ENCODE data around the gene DEF6.
A peak's percentile ranks its signal among the peaks of the same experiment; 100 is the strongest.

Gene DEF6

GRCh38 chr6:35357677-35358076 is 60.1 kb downstream of the DEF6 start:
- Histone ChIP-seq H3K27ac (no peak overlapping the region), H3K4me1 (peaks cover 0 to 45% (median 36%) of the 10 kb centered on the region in 4 donors), H3K27me3 (no peaks in the 10 kb centered on the region), H3K9me3 (no peaks in the 10 kb centered on the region), H3K36me3 (peaks cover 10 to 28% (median 24%) of the 10 kb centered on the region in 3 donors), H3K4me3 (no peak overlapping the region)
- TF ChIP-seq CTCF (IDR thresholded peaks at IDR 0.05) = no peak
- DNase-seq = no peak
- intact Hi-C loops (cut with DNase I; ENCODE audit: low total_unique reads) = loop anchor here (5.0 kb wide), 1 partner anchor 85 kb away; no protein-coding TSS in a partner anchor

- Histone ChIP-seq H3K36me3 (peaks cover 6 to 25% (median 20%) of the 10 kb centered on the region in 3 donors), H3K27me3 (no peaks in the 10 kb centered on the region), H3K4me3 (no peak overlapping the region), H3K9me3 (no peaks in the 10 kb centered on the region), H3K27ac (peak overlapping the region in 1 of 2 donors; percentile 31), H3K4me1 (peaks cover 0 to 45% (median 36%) of the 10 kb centered on the region in 4 donors)
- no peak for TF ChIP-seq CTCF (IDR thresholded peaks at IDR 0.05)
- intact Hi-C loops (cut with DNase I; ENCODE audit: low total_unique reads) = loop anchor here (5.0 kb wide), 1 partner anchor 84 kb away; no protein-coding TSS in a partner anchor
- no peak for DNase-seq
Measured at GRCh38 chr6:35358086-35358485, 60.5 kb downstream of the DEF6 start.

- intact Hi-C loops (cut with DNase I; ENCODE audit: low total_unique reads) = loop anchor here (5.0 kb wide), 1 partner anchor 83 kb away; no protein-coding TSS in a partner anchor
- H3K4me1 ChIP-seq = peaks cover 0 to 45% (median 36%) of the 10 kb centered on the region in 4 donors
Measured at GRCh38 chr6:35359346-35359743, 61.7 kb downstream of the DEF6 start.

GRCh38 chr6:35359744-35360348 is 62.2 kb downstream of the DEF6 start:
- no peaks in the 10 kb centered on the region for H3K27me3 ChIP-seq
- H3K27ac ChIP-seq = peak overlapping the region in 1 of 2 donors; percentile 61
- H3K4me1 ChIP-seq = peaks cover 0 to 45% (median 36%) of the 10 kb centered on the region in 4 donors
- H3K9me3 ChIP-seq = no peaks in the 10 kb centered on the region
- H3K4me3 ChIP-seq = no peak overlapping the region
- peak in 1 of 2 donors; percentile 70 for DNase-seq
- peaks cover 0 to 14% (median 9%) of the 10 kb centered on the region in 3 donors for H3K36me3 ChIP-seq
- TF ChIP-seq CTCF (IDR thresholded peaks at IDR 0.05) = no peak
- intact Hi-C loops (cut with DNase I; ENCODE audit: low total_unique reads) = loop anchor here (5.0 kb wide), 1 partner anchor 82 kb away; no protein-coding TSS in a partner anchor

More at GRCh38 chr6:35359346-35359743, 61.7 kb downstream of the DEF6 start:
- Histone ChIP-seq H3K4me3 (no peak overlapping the region), H3K9me3 (no peaks in the 10 kb centered on the region), H3K27me3 (no peaks in the 10 kb centered on the region), H3K27ac (peak overlapping the region in 1 of 2 donors; percentile 61), H3K36me3 (peaks cover 0 to 16% (median 14%) of the 10 kb centered on the region in 3 donors)
- DNase-seq = no peak
- TF ChIP-seq CTCF (IDR thresholded peaks at IDR 0.05) = no peak

GRCh38 chr6:35360349-35361138 is 62.9 kb downstream of the DEF6 start:
- intact Hi-C loops (cut with DNase I; ENCODE audit: low total_unique reads) = no loop called here
- no peak overlapping the region for H3K4me3 ChIP-seq
- H3K27ac ChIP-seq = peak overlapping the region; percentile 25 to 61
- peaks cover 0 to 12% (median 8%) of the 10 kb centered on the region in 3 donors for H3K36me3 ChIP-seq
- TF ChIP-seq CTCF (IDR thresholded peaks at IDR 0.05) = no peak
- H3K27me3 ChIP-seq = no peaks in the 10 kb centered on the region
- no peaks in the 10 kb centered on the region for H3K9me3 ChIP-seq
- peaks cover 0 to 45% (median 36%) of the 10 kb centered on the region in 4 donors for H3K4me1 ChIP-seq
- peak; percentile 33 to 70 for DNase-seq

Data from tibial artery (tissue), 4 donors.